Prostate gland (tissue), 2 donors: ENCODE results near the gene RIT2. TPM values are rescaled to one million over a fixed set of nuclear protein-coding genes. Genes with fewer than 3 reads are reported as not detected.

ENCODE experiments used
- DNase-seq: peaks from one replicate; pipeline ENCODE4 v3.0.0-alpha.2; 2019; ENCODE audit warnings: low spot score
- H3K27ac ChIP-seq, 2 donors: fragments of 200-600 bp; sonication (generic); 2 replicates each; pipeline ENCODE4 v1.5.1; 2017 to 2019
- H3K27me3 ChIP-seq: fragments of 200-600 bp; sonication (generic); replicated peaks from 2 replicates; pipeline ENCODE4 v1.5.1; 2019; ENCODE audit not compliant: insufficient read depth
- H3K36me3 ChIP-seq, 2 donors: fragments of 200-600 bp; sonication (generic); 1 replicate in 1 of 2; 2 replicates in 1 of 2; pipeline versions ENCODE4 v1.5.1 to v1.8.1; 2017 to 2019
- H3K4me1 ChIP-seq: fragments of 200-600 bp; sonication (generic); replicated peaks from 2 replicates; pipeline ENCODE4 v1.5.1; 2019
- H3K4me3 ChIP-seq, 2 donors: fragments of 200-600 bp; sonication (generic); 2 replicates each; pipeline ENCODE4 v1.5.1; 2017 to 2019
- H3K9me3 ChIP-seq: fragments of 200-600 bp; sonication (generic); 2 replicates; pipeline ENCODE4 v1.5.1; 2017
- POLR2A ChIP-seq: fragments of 450-650 bp; IDR thresholded peaks from one replicate; pipeline ENCODE4 v1.6.1; 2016; ENCODE audit warnings: antibody characterized with exemption, mild to moderate bottlenecking
- POLR2AphosphoS5 ChIP-seq: sonication (generic); formaldehyde crosslinking; IDR thresholded peaks from one replicate; pipeline ENCODE4 v1.6.1; 2017; ENCODE audit warnings: antibody characterized with exemption
- WGBS: methylation state at CpG from one replicate; pipeline ENCODE4 v1.1.5; 2018; 5-methylcytosine and 5-hydroxymethylcytosine counted together
- intact Hi-C: fragments of 100-400 bp; cut with DNase I; formaldehyde crosslinking; loops from one replicate; pipeline ENCODE4 v1.14.2; 2022
- total RNA-seq, 2 donors: library from RNA; depleted of rRNA; stranded (reverse); fragments of >200 nt; gene quantifications; one replicate each; pipeline ENCODE4 v1.1.0, GENCODE V29; 2016
- TF ChIP-seq, protein P1 (sequence below), 4 experiments: fragments of 200-600 bp in 2 of 4; fragments of 450-650 bp in 2 of 4; sonication (generic) in 2 of 4; IDR thresholded peaks; 1 replicate in 3 of 4; 2 replicates in 1 of 4; pipeline ENCODE4 v1.5.1; 2016 to 2019; ENCODE audit warnings: antibody characterized with exemption in 4 of 4, mild to moderate bottlenecking in 2 of 4, moderate library complexity in 2 of 4

Gene RIT2
- total RNA-seq, 2 donors from 2014 or later: not detected

DNA sequence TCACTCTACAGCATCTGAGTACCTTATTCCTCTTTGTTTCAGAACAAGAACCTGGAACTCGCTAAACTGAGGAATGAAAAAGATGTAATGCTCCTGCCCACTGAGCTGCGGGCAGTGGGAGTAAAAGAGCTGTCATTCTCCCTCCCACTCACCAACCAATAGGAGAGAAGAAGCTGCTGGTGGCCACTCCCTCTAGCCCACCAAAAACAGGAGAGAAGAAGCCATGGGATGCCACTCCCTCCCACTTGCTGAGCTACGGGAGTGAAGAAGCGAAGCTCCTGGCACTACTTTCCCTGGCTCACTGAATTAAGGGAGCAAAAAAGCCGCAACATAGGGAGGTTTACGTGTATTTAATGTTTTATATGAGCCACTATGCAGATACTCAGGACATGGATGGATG lies 53.7 kb downstream of the RIT2 start:
- intact Hi-C loops: no loop called here
- H3K4me1 ChIP-seq: no peaks in the 10 kb centered on the region
- H3K9me3 ChIP-seq: no peaks in the 10 kb centered on the region
- WGBS: 92% methylated on average over 6 of the region's 6 CpGs
- H3K27me3 ChIP-seq: no peaks in the 10 kb centered on the region
- TF ChIP-seq POLR2A (no peak), POLR2AphosphoS5 (no peak)
- TF ChIP-seq, protein P1, sequence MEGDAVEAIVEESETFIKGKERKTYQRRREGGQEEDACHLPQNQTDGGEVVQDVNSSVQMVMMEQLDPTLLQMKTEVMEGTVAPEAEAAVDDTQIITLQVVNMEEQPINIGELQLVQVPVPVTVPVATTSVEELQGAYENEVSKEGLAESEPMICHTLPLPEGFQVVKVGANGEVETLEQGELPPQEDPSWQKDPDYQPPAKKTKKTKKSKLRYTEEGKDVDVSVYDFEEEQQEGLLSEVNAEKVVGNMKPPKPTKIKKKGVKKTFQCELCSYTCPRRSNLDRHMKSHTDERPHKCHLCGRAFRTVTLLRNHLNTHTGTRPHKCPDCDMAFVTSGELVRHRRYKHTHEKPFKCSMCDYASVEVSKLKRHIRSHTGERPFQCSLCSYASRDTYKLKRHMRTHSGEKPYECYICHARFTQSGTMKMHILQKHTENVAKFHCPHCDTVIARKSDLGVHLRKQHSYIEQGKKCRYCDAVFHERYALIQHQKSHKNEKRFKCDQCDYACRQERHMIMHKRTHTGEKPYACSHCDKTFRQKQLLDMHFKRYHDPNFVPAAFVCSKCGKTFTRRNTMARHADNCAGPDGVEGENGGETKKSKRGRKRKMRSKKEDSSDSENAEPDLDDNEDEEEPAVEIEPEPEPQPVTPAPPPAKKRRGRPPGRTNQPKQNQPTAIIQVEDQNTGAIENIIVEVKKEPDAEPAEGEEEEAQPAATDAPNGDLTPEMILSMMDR (IDR thresholded peaks at IDR 0.05): no peak
- H3K4me3 ChIP-seq: no peak overlapping the region
- DNase-seq: no peak
- H3K27ac ChIP-seq: no peak overlapping the region
- H3K36me3 ChIP-seq: no peaks in the 10 kb centered on the region

DNA sequence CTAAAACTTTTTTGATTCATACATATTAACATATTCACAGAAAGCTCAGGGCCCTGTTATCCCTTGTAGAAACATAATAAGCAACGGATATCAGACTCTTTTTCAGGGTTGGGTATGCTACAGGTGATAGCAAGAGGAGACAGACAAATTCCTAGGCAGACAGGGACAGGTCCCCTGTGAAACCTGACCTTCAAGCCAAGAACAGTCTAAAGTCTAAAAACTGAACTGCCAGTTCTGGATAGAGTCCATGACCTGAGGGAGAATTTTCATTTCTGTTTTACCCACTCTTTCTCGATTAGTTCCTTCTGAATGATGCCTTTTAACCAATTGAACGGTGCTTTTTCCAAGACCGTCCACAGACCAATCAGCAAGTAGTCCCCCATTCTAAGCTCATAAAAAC lies 54.2 kb downstream of the RIT2 start:
- H3K4me3 ChIP-seq: no peak overlapping the region
- H3K9me3 ChIP-seq: no peaks in the 10 kb centered on the region
- no peak for DNase-seq
- TF ChIP-seq, protein P1 (IDR thresholded peaks at IDR 0.05): no peak
- TF ChIP-seq POLR2AphosphoS5 (no peak), POLR2A (no peak)
- H3K27ac ChIP-seq: no peak overlapping the region
- H3K36me3 ChIP-seq: no peaks in the 10 kb centered on the region
- 79% methylated on average over 4 of the region's 4 CpGs for WGBS
- intact Hi-C loops: no loop called here
- H3K27me3 ChIP-seq: no peaks in the 10 kb centered on the region
- H3K4me1 ChIP-seq: no peaks in the 10 kb centered on the region

DNA sequence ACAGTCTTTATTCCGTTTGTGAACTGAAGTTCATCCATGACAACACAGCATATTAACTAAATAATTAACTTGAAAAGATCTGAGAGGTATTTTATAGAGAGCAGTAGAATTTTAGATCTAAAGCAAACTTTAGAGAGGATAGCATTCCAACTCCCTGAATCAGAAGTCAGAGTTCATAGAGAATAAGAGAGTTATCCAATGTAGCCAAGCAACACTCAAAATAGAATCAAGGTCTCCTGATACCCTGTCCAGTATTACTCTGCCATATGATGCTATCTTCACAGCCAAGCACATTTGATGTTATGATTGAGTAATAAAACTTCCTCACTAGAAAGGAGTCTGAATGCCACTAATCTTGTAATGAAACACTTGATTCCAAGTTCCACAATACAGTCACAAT lies 55.5 kb downstream of the RIT2 start:
- DNase-seq: no peak
- Histone ChIP-seq H3K9me3 (no peaks in the 10 kb centered on the region), H3K4me3 (no peak overlapping the region), H3K36me3 (no peaks in the 10 kb centered on the region), H3K27ac (no peak overlapping the region), H3K4me1 (no peaks in the 10 kb centered on the region), H3K27me3 (no peaks in the 10 kb centered on the region)
- 51% methylated on average over 1 of the region's 1 CpG for WGBS
- intact Hi-C loops: no loop called here
- TF ChIP-seq, protein P1 (IDR thresholded peaks at IDR 0.05): no peak
- no peak for TF ChIP-seq POLR2AphosphoS5
- no peak for TF ChIP-seq POLR2A

DNA sequence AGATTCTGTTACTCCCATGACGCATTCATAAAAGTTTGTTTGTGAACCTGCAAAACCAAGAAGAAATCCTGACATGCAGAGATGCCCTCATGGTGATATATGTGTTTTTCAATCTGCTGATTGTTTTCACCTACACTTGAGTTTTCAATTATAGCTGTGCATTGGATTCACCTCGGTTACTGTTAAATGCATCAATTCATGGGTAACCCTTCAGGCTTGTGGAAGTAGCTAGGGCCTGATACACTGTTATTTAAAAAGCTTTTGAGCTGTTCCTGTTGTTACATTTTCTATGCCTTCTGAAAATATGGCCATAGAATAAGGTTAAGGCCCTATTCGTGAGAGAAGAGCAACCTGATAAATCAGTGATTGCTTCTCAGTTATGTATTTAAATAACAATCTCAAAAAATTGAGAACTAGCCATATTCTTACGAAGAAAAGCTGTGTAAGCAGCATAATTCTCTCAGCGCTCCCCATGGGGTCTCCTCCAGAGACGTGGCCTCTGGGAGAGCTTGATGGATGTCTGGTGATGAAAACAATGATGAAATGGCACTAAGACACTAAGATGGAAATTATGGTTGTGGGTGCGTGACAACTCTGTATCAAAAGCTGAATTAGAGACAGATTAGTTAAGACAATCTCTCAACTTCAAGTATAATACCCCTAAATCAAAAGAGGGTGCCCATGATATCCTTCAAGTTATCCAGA lies 60.5 kb downstream of the RIT2 start:
- intact Hi-C loops: no loop called here
- Histone ChIP-seq H3K27me3 (no peaks in the 10 kb centered on the region), H3K36me3 (no peaks in the 10 kb centered on the region), H3K4me1 (no peaks in the 10 kb centered on the region), H3K9me3 (no peaks in the 10 kb centered on the region), H3K4me3 (no peak overlapping the region), H3K27ac (no peak overlapping the region)
- WGBS: 93% methylated on average over 7 of the region's 7 CpGs
- no peak for DNase-seq
- TF ChIP-seq, protein P1 (IDR thresholded peaks at IDR 0.05): no peak
- TF ChIP-seq POLR2AphosphoS5: no peak
- no peak for TF ChIP-seq POLR2A

DNA sequence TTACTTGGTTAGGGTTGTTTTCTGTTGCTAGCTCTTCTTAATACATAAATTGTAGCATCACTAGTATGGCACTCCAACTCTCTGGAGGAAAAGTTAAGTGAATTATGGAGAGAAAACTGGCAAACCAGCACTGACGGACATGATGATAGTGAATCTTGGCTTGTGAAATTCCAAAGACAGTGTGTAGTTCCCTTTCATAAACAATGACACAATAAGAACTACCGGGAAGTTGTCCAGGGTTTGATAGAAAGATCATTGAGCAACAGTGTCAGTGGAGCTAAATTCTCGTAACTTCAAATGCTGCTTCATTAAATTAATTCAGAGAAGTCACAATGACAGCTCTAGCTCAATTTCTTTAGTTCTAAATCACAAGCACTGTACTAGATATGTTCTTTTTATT lies 66.5 kb downstream of the RIT2 start:
- Histone ChIP-seq H3K27me3 (no peaks in the 10 kb centered on the region), H3K4me3 (no peak overlapping the region), H3K4me1 (no peaks in the 10 kb centered on the region), H3K36me3 (no peaks in the 10 kb centered on the region), H3K9me3 (no peaks in the 10 kb centered on the region), H3K27ac (no peak overlapping the region)
- TF ChIP-seq POLR2AphosphoS5 (no peak), POLR2A (no peak)
- TF ChIP-seq, protein P1 (IDR thresholded peaks at IDR 0.05): no peak
- 20% methylated on average over 3 of the region's 3 CpGs for WGBS
- no peak for DNase-seq
- intact Hi-C loops: no loop called here
